K562 (cell line): ENCODE data around the gene CCDC87. TPM values are rescaled to one million over a fixed set of nuclear protein-coding genes. Genes with fewer than 3 reads are reported as not detected.
A peak's percentile ranks its signal among the peaks of the same experiment; 100 is the strongest.

Source experiments
- DDX20 ChIP-seq: fragments of 450-650 bp; IDR thresholded peaks from 2 replicates; pipeline ENCODE4 v1.6.1; 2016; ENCODE audit warnings: missing genetic modification characterization, low read depth, mild to moderate bottlenecking, missing compliant biosample characterization, moderate library complexity
- EP400 ChIP-seq: fragments of 450-650 bp; IDR thresholded peaks from 2 replicates; pipeline ENCODE4 v1.6.1; 2017; ENCODE audit warnings: antibody characterized with exemption, mild to moderate bottlenecking, moderate library complexity
- ETV1 ChIP-seq: fragments of 450-650 bp; conservative IDR thresholded peaks from 2 replicates; pipeline ENCODE4 v1.6.1; 2016; ENCODE audit warnings: missing genetic modification characterization, control low read depth, low read depth, missing compliant biosample characterization
- MBD2 ChIP-seq: sonication (generic); IDR thresholded peaks from 2 replicates; pipeline ENCODE4 v1.6.1; 2016; ENCODE audit warnings: low read depth, borderline replicate concordance
- NONO ChIP-seq, 2 experiments: fragments of 200-400 bp in 1 of 2; fragments of 450-650 bp in 1 of 2; formaldehyde crosslinking in 1 of 2; IDR thresholded peaks; 2 replicates each; pipeline ENCODE4 v1.6.1; 2017; ENCODE audit warnings: low read depth in 2 of 2, mild to moderate bottlenecking in 2 of 2, moderate library complexity in 2 of 2, low read length in 1 of 2
- POLR3A ChIP-seq: IDR thresholded peaks from 2 replicates; pipeline ENCODE4 v1.6.1; 2011; ENCODE audit warnings: borderline replicate concordance, mild to moderate bottlenecking, moderate library complexity; ENCODE audit not compliant: insufficient read length, insufficient read depth; ENCODE audit errors: extremely low read depth
- PRDM10 ChIP-seq: fragments of 450-650 bp; IDR thresholded peaks from 2 replicates; pipeline ENCODE4 v1.6.1; 2018; ENCODE audit not compliant: partially characterized antibody
- PREB ChIP-seq: sonication (generic); formaldehyde crosslinking; IDR thresholded peaks from 2 replicates; pipeline ENCODE4 v1.8.1; 2023; ENCODE audit warnings: mild to moderate bottlenecking, missing genetic modification reagents
- TCF7 ChIP-seq: sonication (generic); IDR thresholded peaks from 2 replicates; pipeline ENCODE4 v1.6.1; 2016; ENCODE audit warnings: antibody characterized with exemption, borderline replicate concordance
- THAP12 ChIP-seq: fragments of 250-450 bp; sonication (Bioruptor Pico); IDR thresholded peaks from 2 replicates; pipeline ENCODE4 v1.9.0; 2021; ENCODE audit warnings: mild to moderate bottlenecking, inconsistent platforms
- ZEB2 ChIP-seq: fragments of 450-650 bp; IDR thresholded peaks from 2 replicates; pipeline ENCODE4 v1.6.1; 2016
- ZNF140 ChIP-seq: fragments of 250-450 bp; sonication (Bioruptor Pico); IDR thresholded peaks from 2 replicates; pipeline ENCODE4 v1.8.0; 2021; ENCODE audit warnings: moderate library complexity, mild to moderate bottlenecking, inconsistent platforms
- ZNF184 ChIP-seq: sonication (generic); formaldehyde crosslinking; IDR thresholded peaks from 2 replicates; pipeline ENCODE4 v1.5.0; 2020; ENCODE audit warnings: missing genetic modification reagents
- ZNF589 ChIP-seq: fragments of 200-800 bp; sonication (Bioruptor generic); IDR thresholded peaks from 2 replicates; pipeline ENCODE4 v1.6.1; 2016; ENCODE audit warnings: low read depth, missing genetic modification characterization, missing compliant biosample characterization
- ZNF696 ChIP-seq: fragments of 250-450 bp; sonication (Bioruptor Pico); conservative IDR thresholded peaks from 2 replicates; pipeline ENCODE4 v1.4.0; 2020; ENCODE audit warnings: mild to moderate bottlenecking, moderate library complexity
- ZNF707 ChIP-seq: fragments of 250-450 bp; sonication (Bioruptor Pico); conservative IDR thresholded peaks from 2 replicates; pipeline ENCODE4 v1.8.0; 2022; ENCODE audit warnings: inconsistent platforms, mild to moderate bottlenecking, moderate library complexity
- ZNF780A ChIP-seq: fragments of 250-450 bp; sonication (Bioruptor Pico); IDR thresholded peaks from 2 replicates; pipeline ENCODE4 v1.5.0; 2021; ENCODE audit warnings: mild to moderate bottlenecking
- polyA plus RNA-seq, 8 experiments: library from polyadenylated mRNA; depleted of rRNA in 4 of 8; stranded (reverse) in 5 of 8; unstranded in 3 of 8; fragments of >200 nt; fragmentation: Nextera tagmentation in 2 of 8; fragmentation: Illumina TruSeq in 1 of 8; extraction: Ambion mirVana in 2 of 8; extraction: Trizol in 1 of 8; gene quantifications; 2 replicates each; pipeline versions ENCODE4 v1.2.1 to v1.2.3, GENCODE V29; 2011 to 2014; ENCODE audit warnings: inconsistent platforms in 1 of 8, missing spikeins in 1 of 8
- total RNA-seq, 7 experiments: library from RNA; depleted of rRNA in 6 of 7; stranded (reverse); fragments of >200 nt in 6 of 7; fragmentation: Illumina TruSeq in 2 of 7; extraction: Trizol in 2 of 7; gene quantifications; 2 replicates each; pipeline versions ENCODE4 v1.2.1 to v1.2.3, GENCODE V29; 2011 to 2021; ENCODE audit warnings: low replicate concordance in 1 of 7

The CCDC87 gene
- total and polyA plus RNA-seq, 9 of the 15 experiments (the other 6 are each of a cell fraction or from before 2014, with no cell fraction given) = 0.03 to 0.44 (median 0.15) TPM; not detected in 1

GRCh38 chr11:66592457-66593302 is at the start of gene CCDC87, which contains the start of gene CCS (continued):
- 0 out of 2 replicates have a peak, but pooled peaks have one; percentile 10 for TF ChIP-seq MBD2
- no peak for TF ChIP-seq ZNF707 (CRISPR knock-in tag)
- peak; percentile 58 for TF ChIP-seq PRDM10
- TF ChIP-seq ZNF140 (CRISPR knock-in tag) = no peak
- no peak for TF ChIP-seq DDX20
- TF ChIP-seq NONO (IDR thresholded peaks at IDR 0.05; ENCODE audit: low read depth in 2 of 2, low read length in 1 of 2) = no peak
- TF ChIP-seq ZNF184 = no peak
- peak; percentile 48; the same call in 1 of the 2 replicates for TF ChIP-seq THAP12
- TF ChIP-seq ZNF696 (CRISPR knock-in tag) = no peak
- TF ChIP-seq PREB (CRISPR knock-in tag) = no peak
- no peak for TF ChIP-seq ZNF589 (CRISPR knock-in tag)
- no peak for TF ChIP-seq ZNF780A
- TF ChIP-seq POLR3A = no peak
- TF ChIP-seq ETV1 = no peak; the same call in 1 of the 2 replicates
- peak; percentile 70 for TF ChIP-seq EP400
- TF ChIP-seq ZEB2 = peak; percentile 74; the same call in 1 of the 2 replicates
- no peak for TF ChIP-seq TCF7
